Activated CD4-positive, alpha-beta T cell treated with anti-CD3 and anti-CD28 coated beads for 36 hours (primary cell): ENCODE data around the gene NFATC2. TPM values are rescaled to one million over a fixed set of nuclear protein-coding genes. Genes with fewer than 3 reads are reported as not detected.
A peak's percentile ranks its signal among the peaks of the same experiment; 100 is the strongest.

ENCODE experiments used
- ATAC-seq: fragments of 200-7000 bp; cut with Tn5 transposase; one replicate; pipeline ENCODE4 v1.10.0; 2021; ENCODE audit warnings: mild to moderate bottlenecking, moderate library complexity
- CTCF ChIA-PET: fragments of 350-600 bp; sonication (Branson Sonifier 250); formaldehyde crosslinking; loops from one replicate; lab custom pipeline; 2021; ENCODE audit warnings: antibody characterized with exemption; lab: Charles Lee
- POLR2A ChIA-PET: fragments of 350-600 bp; sonication (Branson Sonifier 250); formaldehyde crosslinking; loops from one replicate; lab custom pipeline; 2021; ENCODE audit warnings: antibody characterized with exemption, inconsistent platforms; lab: Charles Lee
- DNase-seq: peaks from one replicate; pipeline ENCODE4 v3.0.0-alpha.2; 2020
- H3K27ac Mint-ChIP-seq: one replicate; pipeline ENCODE4 v1.8.0; 2021; ENCODE audit warnings: mixed read lengths
- H3K27me3 Mint-ChIP-seq: one replicate; pipeline ENCODE4 v1.8.0; 2021; ENCODE audit warnings: mixed read lengths
- H3K36me3 Mint-ChIP-seq: one replicate; pipeline ENCODE4 v1.8.0; 2021; ENCODE audit warnings: low read depth, mixed read lengths
- H3K4me1 Mint-ChIP-seq: one replicate; pipeline ENCODE4 v1.8.0; 2021; ENCODE audit warnings: mixed read lengths
- H3K4me3 Mint-ChIP-seq: one replicate; pipeline ENCODE4 v1.8.0; 2021; ENCODE audit warnings: mild to moderate bottlenecking, moderate library complexity, mixed read lengths
- H3K9me3 Mint-ChIP-seq: one replicate; pipeline ENCODE4 v1.8.0; 2021; ENCODE audit warnings: low read depth, mixed read lengths
- intact Hi-C, 2 experiments: fragments of 100-400 bp; cut with DNase I in 1 of 2; cut with micrococcal nuclease in 1 of 2; formaldehyde crosslinking; loops; one replicate each; pipeline versions ENCODE4 v1.14.2 to v1.15.1; 2022 to 2024; cut with DNase I, micrococcal nuclease
- total RNA-seq, 2 experiments: library from RNA; stranded (reverse); gene quantifications; one replicate each; pipeline ENCODE4 v1.2.3, GENCODE V29; 2021

Gene NFATC2
- total RNA-seq, 2 experiments from 2014 or later: 38.5 to 49.8 TPM

DNA sequence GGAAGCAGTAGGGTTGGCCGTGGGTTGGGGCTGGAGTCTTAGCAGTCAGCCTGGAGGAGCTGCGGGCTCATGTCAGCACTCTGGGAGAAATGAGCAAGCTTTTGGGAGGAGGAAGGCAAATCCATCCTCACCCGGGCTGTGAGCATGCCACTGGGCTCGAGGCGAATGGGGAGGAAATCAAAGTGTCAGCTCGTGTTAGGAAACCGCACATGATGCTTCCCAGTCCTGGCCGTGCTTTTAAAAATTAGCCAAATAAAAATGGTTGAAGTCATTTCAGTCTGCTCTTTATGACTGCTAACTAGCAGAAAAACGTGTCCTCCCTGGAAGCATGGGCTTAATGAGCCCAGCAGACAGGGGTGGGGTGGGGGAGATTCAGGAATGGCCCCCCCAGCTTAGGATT, 98.1 kb downstream of the NFATC2 start:
- no peak overlapping the region for H3K27ac Mint-ChIP-seq
- H3K4me1 Mint-ChIP-seq: peaks cover 56% of the 10 kb centered on the region

DNA sequence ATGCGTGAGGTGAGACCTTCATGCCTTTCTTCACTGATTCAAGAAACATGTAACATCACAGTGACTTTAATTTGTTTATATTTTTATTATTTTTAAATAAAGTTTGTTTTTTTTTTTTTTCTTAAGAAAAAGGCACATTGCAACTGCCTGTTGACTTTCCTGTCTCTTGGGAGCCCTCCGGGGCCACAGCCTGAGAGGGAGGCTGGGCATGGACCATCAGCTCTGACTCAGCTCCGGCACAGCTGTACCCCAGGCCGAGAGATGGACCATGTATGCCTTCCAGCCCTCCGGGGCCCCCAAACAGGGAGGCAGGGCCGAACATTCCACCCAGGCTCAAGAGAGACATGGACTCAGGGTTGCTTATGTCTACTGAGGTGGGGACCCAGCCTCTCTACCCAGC, 99.9 kb downstream of the NFATC2 start:
- Mint-ChIP-seq H3K36me3 (peaks cover 70% of the 10 kb centered on the region), H3K27me3 (no peaks in the 10 kb centered on the region), H3K27ac (no peak overlapping the region), H3K9me3 (no peaks in the 10 kb centered on the region), H3K4me1 (peaks cover 62% of the 10 kb centered on the region), H3K4me3 (no peak overlapping the region)
- POLR2A ChIA-PET: no interaction called here
- no peak for DNase-seq
- no peak for ATAC-seq
- CTCF ChIA-PET: interaction anchor here (0.6 to 0.7 kb wide), 2 partner anchors 56 to 119 kb away, joined by 3 to 4 read pairs; no protein-coding TSS in a partner anchor
- intact Hi-C loops: no loop called here

More for the DNA sequence above, 98.1 kb downstream of the NFATC2 start:
- no peak for DNase-seq
- Mint-ChIP-seq H3K9me3 (no peaks in the 10 kb centered on the region), H3K4me3 (no peak overlapping the region), H3K27me3 (no peaks in the 10 kb centered on the region), H3K36me3 (peaks cover 68% of the 10 kb centered on the region)
- POLR2A ChIA-PET: no interaction called here
- CTCF ChIA-PET: interaction anchor here (0.6 to 1.2 kb wide), 2 partner anchors 10 to 644 kb away, joined by 3 read pairs; no protein-coding TSS in a partner anchor
- intact Hi-C loops: no loop called here
- ATAC-seq: no peak

DNA sequence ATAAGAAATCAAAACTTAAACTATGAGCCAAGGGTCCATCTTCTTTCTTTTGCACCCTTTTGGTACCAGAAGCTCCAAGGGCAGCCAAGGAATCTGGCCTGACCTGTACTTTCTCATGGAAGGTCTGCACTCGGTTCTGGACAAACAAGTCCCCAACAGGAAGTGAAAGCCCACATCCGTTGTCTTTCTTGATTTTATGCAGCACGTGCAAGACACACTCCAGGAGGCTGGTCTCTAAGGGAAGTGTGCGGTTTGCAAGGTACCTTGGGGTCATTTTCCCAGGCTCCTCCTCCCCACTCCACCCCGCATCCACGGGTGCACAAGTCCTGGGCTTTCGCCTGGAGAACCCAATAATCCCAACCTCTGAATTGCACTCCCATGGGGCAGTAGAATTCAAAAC, 101.9 kb downstream of the NFATC2 start:
- peaks cover 53% of the 10 kb centered on the region for H3K4me1 Mint-ChIP-seq
- CTCF ChIA-PET: no interaction called here
- intact Hi-C loops: no loop called here
- no peaks in the 10 kb centered on the region for H3K9me3 Mint-ChIP-seq
- no peak for ATAC-seq
- no peak for DNase-seq
- H3K36me3 Mint-ChIP-seq: peaks cover 67% of the 10 kb centered on the region
- POLR2A ChIA-PET: no interaction called here
- H3K27ac Mint-ChIP-seq: no peak overlapping the region
- H3K27me3 Mint-ChIP-seq: no peaks in the 10 kb centered on the region
- H3K4me3 Mint-ChIP-seq: no peak overlapping the region

DNA sequence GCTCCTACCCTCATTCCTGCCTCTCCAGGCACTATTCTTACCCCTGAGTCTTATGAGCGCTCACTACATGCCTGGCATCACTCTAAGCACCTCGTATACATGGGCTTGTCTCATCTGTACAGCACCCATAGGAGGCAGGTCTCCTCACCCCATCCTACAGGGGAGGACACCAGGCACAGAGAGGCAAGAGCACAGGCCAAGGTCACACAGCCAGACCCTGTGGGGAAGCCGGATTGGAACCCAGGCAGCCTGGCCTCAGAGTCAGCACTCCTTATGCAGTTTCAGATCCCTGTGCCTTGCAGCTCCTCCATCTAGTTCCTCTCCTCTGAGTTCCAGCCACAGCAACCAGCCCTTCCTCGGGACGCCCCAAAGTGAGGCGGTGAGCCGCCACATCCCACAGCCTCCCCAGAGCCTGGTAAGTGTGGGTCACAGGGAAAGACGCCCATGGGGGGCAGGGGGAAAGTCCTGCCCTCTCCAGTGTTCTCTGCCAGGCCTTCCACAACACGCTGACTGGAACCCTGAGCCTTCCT, 103.3 kb downstream of the NFATC2 start:
- ATAC-seq: no peak
- Mint-ChIP-seq H3K27me3 (no peaks in the 10 kb centered on the region), H3K27ac (peak overlapping the region; percentile 67), H3K9me3 (no peaks in the 10 kb centered on the region), H3K36me3 (peaks cover 67% of the 10 kb centered on the region), H3K4me3 (no peak overlapping the region), H3K4me1 (peaks cover 51% of the 10 kb centered on the region)
- ChIA-PET POLR2A (interaction anchor here (0.6 kb wide), 1 partner anchor 58 kb away, joined by 3 read pairs; no protein-coding TSS in a partner anchor), CTCF (no interaction called here)
- no peak for DNase-seq
- intact Hi-C loops: no loop called here

DNA sequence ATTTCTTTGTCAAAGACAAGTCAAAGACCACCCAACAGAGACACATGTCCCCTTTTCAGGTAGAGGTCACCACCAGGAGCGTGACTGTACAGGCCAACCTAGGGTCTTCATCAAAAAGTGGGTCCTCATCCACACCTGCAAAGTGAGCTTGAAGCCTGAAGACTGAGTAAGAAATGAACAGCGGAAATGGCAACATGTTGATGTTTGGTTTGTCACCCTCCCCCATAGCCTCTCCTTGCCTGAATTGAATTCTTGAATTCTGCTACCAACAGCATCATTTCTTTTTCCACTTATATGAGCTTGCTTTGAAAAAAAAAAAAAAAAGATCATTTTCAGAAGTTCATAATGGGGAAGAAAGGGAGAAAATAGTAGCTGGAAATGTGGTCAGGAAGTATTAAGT, 104.4 kb downstream of the NFATC2 start:
- ChIA-PET CTCF (interaction anchor here (0.9 kb wide), 1 partner anchor 104 kb away, joined by 4 read pairs; the partner anchor contains the start of gene NFATC2), POLR2A (no interaction called here)
- ATAC-seq: no peak
- Mint-ChIP-seq H3K27ac (peak overlapping the region; percentile 80), H3K27me3 (no peaks in the 10 kb centered on the region), H3K36me3 (peaks cover 67% of the 10 kb centered on the region), H3K4me3 (no peak overlapping the region), H3K4me1 (peaks cover 44% of the 10 kb centered on the region), H3K9me3 (no peaks in the 10 kb centered on the region)
- no peak for DNase-seq
- intact Hi-C loops: no loop called here

DNA sequence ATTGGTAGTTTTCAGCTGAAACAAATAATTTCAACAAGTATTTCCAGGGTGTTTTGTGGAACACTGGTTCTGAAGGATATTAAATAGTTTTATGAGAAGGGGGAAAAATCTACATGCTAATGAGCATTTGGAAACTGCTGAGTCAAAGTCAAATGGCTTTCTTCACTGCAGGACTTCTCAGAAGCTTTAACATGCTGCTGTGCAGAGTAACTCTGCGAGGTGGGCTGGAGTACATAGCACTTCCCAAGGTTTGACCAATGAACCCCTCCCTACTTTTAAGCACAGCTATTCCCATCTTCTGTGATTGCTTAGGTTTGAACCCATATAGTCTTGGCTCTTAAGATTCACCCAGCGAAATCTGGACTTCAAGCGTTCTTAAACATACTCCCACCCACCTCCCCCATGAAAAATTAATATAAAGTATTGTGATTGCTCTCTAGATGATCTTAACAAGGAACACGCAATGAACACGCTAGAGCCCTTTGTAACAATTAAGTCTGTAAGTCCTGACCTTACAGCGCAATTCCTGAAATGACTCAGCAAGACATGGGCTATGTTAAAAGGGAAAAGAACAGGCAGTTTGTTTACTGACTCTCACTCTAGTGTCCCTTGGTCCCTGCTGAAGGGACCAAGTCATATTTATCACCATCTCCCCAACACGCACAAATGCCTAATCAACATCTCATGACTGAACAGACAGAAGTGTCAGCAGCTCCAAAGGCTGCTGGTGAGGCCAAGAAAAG, 105.2 kb downstream of the NFATC2 start:
- Mint-ChIP-seq H3K27ac (peak overlapping the region; percentile 80), H3K9me3 (no peaks in the 10 kb centered on the region), H3K4me3 (no peak overlapping the region), H3K4me1 (peaks cover 47% of the 10 kb centered on the region), H3K36me3 (peaks cover 70% of the 10 kb centered on the region), H3K27me3 (no peaks in the 10 kb centered on the region)
- CTCF ChIA-PET: interaction anchor here (0.6 to 0.9 kb wide), 2 partner anchors 105 to 173 kb away, joined by 3 to 4 read pairs; partner anchors contain the start of gene NFATC2
- POLR2A ChIA-PET: no interaction called here
- intact Hi-C loops: no loop called here
- DNase-seq (no peak), ATAC-seq (peak; percentile 56)

DNA sequence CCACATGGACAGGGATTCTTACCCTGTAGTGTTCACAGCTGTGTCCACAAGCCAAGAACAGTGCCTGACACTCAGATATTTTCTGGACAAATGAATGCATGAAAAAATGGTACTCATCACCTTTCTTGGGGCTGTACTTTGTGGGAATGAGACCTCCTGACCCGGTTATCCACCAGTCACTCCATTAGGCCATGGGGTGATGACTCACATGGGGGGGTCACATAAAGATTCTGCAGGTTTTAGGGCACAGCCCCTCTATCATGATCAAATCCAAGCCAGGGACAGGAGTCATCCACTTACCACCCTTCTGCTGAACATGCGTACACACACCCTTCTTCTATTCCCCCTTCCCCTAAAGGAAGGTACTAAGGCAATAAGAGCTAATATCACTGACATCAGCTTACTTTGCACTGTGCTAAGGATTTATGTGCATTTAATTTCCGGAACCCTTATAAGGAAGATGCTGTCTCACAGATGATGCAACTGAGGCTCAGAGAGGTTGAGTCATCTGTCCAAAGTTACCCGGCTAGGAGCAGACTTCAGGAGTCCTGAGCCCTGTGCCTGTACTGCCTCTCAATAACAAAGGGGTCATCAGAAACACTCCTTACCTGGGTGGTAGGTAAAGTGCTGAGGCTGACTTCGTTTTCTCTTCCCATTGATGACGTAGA, 107.8 kb downstream of the NFATC2 start:
- ATAC-seq: peak; percentile 46
- H3K4me3 Mint-ChIP-seq: no peak overlapping the region
- intact Hi-C loops: no loop called here
- H3K27ac Mint-ChIP-seq: peak overlapping the region; percentile 59
- DNase-seq: no peak
- POLR2A ChIA-PET: no interaction called here
- H3K4me1 Mint-ChIP-seq: peaks cover 56% of the 10 kb centered on the region
- H3K9me3 Mint-ChIP-seq: no peaks in the 10 kb centered on the region
- CTCF ChIA-PET: interaction anchor here (0.9 to 1.4 kb wide), 3 partner anchors 10 to 266 kb away, joined by 3 read pairs; no protein-coding TSS in a partner anchor
- H3K36me3 Mint-ChIP-seq: peaks cover 72% of the 10 kb centered on the region
- H3K27me3 Mint-ChIP-seq: no peaks in the 10 kb centered on the region

DNA sequence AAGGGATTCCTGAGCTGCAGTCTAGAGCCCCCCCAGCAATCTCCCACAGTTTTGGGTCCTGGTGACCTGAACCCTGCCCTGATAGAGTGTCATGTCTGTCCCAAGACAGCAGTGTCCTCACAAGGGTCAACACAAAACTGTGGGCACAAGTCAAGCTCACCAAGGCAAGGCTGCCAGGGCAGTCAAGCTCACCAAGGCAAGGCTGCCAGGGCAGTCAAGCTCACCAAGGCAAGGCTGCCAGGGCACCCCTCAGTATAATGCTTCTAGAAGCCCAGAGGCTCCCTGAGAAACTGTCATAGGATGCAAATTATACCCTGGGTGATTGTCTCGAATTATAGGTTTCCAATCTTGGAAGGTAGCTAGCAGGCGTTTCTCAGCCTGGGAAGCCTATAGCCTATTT, 108.5 kb downstream of the NFATC2 start:
- peaks cover 68% of the 10 kb centered on the region for H3K36me3 Mint-ChIP-seq
- H3K27me3 Mint-ChIP-seq: no peaks in the 10 kb centered on the region
- H3K4me1 Mint-ChIP-seq: peaks cover 56% of the 10 kb centered on the region
- POLR2A ChIA-PET: no interaction called here
- H3K4me3 Mint-ChIP-seq: no peak overlapping the region
- intact Hi-C loops: no loop called here
- H3K9me3 Mint-ChIP-seq: no peaks in the 10 kb centered on the region
- ATAC-seq: no peak
- CTCF ChIA-PET: interaction anchor here (0.9 to 1.4 kb wide), 2 partner anchors 10 to 12 kb away, joined by 3 read pairs; no protein-coding TSS in a partner anchor
- H3K27ac Mint-ChIP-seq: no peak overlapping the region
- no peak for DNase-seq

DNA sequence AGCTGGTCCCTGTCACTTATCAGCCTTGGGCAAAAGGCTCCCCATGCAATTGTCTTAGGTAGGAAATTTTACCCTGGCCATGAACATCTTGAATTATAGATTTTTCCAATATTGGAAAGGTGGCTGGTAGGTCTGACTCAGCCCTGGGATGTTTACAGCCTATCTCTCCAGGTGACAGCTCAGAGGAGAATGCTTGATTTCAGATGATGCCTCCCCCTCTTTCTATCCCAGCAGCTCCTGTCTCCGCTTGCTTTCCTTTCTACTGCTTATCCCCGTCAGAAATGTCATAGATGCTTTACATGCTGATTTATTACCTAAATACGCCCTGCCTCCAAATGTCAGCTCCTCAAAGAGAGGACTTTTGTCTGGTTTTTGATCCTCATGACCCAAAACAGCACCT, 109.6 kb downstream of the NFATC2 start:
- ChIA-PET POLR2A (no interaction called here), CTCF (no interaction called here)
- no peaks in the 10 kb centered on the region for H3K27me3 Mint-ChIP-seq
- H3K36me3 Mint-ChIP-seq: peaks cover 68% of the 10 kb centered on the region
- H3K4me3 Mint-ChIP-seq: no peak overlapping the region
- no peak for DNase-seq
- intact Hi-C loops: no loop called here
- H3K9me3 Mint-ChIP-seq: no peaks in the 10 kb centered on the region
- no peak overlapping the region for H3K27ac Mint-ChIP-seq
- no peak for ATAC-seq
- peaks cover 52% of the 10 kb centered on the region for H3K4me1 Mint-ChIP-seq

DNA sequence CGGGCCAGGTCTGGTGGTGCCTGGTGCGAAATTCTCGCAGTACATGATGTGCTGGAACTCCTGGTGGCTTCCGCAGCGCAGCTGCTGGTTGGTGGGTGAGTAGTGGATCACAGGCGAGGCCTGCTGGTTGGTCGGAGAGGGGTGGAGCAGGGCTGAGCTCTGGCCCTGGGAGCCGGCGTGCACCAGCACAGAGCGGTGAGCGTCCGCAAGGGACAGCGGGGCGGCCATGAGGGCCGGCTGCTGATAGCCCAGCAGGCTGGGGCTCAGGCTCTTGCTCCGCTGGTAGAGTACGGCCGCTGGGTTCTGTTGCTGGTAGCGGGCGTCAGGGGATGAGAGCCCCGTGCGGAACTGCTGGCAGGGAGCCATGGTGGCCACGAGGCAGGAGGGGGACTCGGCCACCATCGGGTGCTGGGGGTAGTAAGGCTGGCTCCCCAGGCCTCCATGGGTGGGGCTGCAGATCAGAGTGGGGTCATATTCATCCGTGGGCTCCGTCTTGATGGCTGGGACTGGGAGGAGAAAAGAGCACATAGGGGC, 110.2 kb downstream of the NFATC2 start:
- Mint-ChIP-seq H3K27ac (no peak overlapping the region), H3K9me3 (no peaks in the 10 kb centered on the region), H3K4me3 (no peak overlapping the region), H3K36me3 (peaks cover 69% of the 10 kb centered on the region), H3K27me3 (no peaks in the 10 kb centered on the region), H3K4me1 (peaks cover 52% of the 10 kb centered on the region)
- ATAC-seq: no peak
- POLR2A ChIA-PET: no interaction called here
- intact Hi-C loops: no loop called here
- DNase-seq: no peak
- CTCF ChIA-PET: no interaction called here

DNA sequence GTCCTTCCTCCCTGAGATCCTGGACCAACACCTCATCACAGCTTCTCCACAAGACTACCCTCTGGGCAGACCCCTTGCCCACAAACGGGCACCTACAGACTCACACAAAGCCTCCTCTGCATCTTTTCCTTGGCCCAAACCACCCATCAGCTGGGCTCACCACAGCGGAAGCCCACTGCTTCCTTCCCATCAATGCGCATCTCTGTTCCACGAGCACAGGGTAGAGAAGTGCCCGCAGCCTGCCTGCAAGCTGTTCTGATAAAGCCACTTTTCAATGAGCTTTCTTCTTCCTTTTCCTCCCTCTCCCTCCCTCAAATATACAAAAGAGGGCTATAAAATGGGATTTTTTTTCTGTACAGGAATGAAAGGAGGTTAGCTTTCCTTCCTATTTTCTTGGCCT, 111.2 kb downstream of the NFATC2 start:
- H3K9me3 Mint-ChIP-seq: no peaks in the 10 kb centered on the region
- peaks cover 70% of the 10 kb centered on the region for H3K36me3 Mint-ChIP-seq
- CTCF ChIA-PET: no interaction called here
- H3K27ac Mint-ChIP-seq: peak overlapping the region; percentile 69
- ATAC-seq: no peak
- no peak overlapping the region for H3K4me3 Mint-ChIP-seq
- H3K27me3 Mint-ChIP-seq: no peaks in the 10 kb centered on the region
- intact Hi-C loops: no loop called here
- POLR2A ChIA-PET: no interaction called here
- DNase-seq: no peak
- H3K4me1 Mint-ChIP-seq: peaks cover 60% of the 10 kb centered on the region
